GM12892 (cell line): ENCODE results near the gene RPTOR.

Experiments used
- POLR2A ChIP-seq: IDR thresholded peaks from 2 replicates; pipeline ENCODE4 v1.6.1; 2011; ENCODE audit warnings: low read depth, low read length, control low read depth
- POLR2AphosphoS5 ChIP-seq: IDR thresholded peaks from 2 replicates; pipeline ENCODE4 v1.6.1; 2011; ENCODE audit warnings: low read depth, low read length, control low read depth
- TAF1 ChIP-seq: IDR thresholded peaks from 2 replicates; pipeline ENCODE4 v1.6.1; 2011; ENCODE audit warnings: low read depth, mild to moderate bottlenecking, control low read depth, low read length, borderline replicate concordance

DNA sequence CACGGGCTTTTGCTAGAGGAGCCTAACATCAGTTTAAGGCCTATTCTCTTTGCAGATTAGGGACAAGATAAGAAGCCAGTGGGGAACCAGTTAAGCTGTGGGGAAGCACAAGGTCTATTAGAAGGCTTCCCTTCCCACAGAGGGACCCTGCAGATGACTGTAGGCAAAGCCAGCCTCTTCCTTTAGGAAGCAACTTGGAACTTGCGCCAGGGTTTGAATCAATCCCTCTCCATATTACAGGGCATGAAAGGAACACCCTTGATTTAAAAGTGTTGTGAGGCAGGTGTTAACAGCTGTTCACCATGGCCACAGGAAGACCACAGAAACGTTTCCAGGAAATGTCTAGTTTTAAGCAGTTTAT is 77.3 kb downstream of the RPTOR start:
- TF ChIP-seq POLR2A (no peak), POLR2AphosphoS5 (no peak), TAF1 (no peak)
